Coronary artery (tissue), 2 donors: ENCODE results near the gene ARPP21.

Source experiments
- DNase-seq: peaks from one replicate; pipeline ENCODE4 v3.0.0-alpha.2; 2017; ENCODE audit warnings: low spot score
- H3K27ac ChIP-seq, 2 donors: fragments of 200-600 bp; sonication (generic); one replicate each; pipeline ENCODE4 v1.5.1; 2016 to 2019
- H3K4me3 ChIP-seq: fragments of 200-600 bp; sonication (generic); 2 replicates; pipeline ENCODE4 v1.5.1; 2016; ENCODE audit warnings: mild to moderate bottlenecking, moderate library complexity
- CTCF ChIP-seq: fragments of 200-600 bp; sonication (generic); IDR thresholded peaks from one replicate; pipeline ENCODE4 v1.5.1; 2019; ENCODE audit warnings: antibody characterized with exemption

Gene ARPP21

DNA sequence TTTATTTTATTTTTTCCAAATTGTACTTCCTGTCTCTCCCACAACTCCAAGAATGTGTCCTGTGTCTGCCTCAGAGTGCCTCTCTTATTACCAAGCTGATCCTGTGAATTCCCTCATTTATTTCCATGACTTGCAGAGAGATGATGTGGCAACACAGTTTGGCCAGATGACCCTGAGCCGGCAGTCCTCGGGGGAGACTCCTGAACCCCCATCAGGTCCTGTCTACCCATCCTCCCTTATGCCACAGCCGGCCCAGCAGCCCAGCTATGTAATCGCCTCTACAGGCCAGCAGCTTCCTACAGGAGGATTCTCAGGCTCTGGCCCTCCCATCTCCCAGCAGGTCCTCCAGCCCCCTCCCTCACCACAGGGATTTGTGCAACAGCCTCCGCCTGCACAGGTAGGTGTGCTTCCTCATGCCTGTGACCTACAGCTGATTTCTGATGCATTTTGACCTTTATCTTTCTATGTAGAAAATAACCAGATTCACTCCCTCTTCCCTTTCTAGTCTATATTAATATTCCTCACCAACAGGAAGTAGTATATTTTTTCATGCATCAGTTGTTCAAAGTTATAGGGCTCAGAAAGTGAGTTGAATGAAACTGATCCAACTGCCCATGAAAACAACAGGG is 100.0 kb downstream of the ARPP21 start:
- DNase-seq, result no peak
- TF ChIP-seq CTCF, result no peak
- Histone ChIP-seq H3K27ac (no peak overlapping the region), H3K4me3 (no peak overlapping the region)

- H3K27ac ChIP-seq, result no peak overlapping the region
- TF ChIP-seq CTCF, result no peak
- H3K4me3 ChIP-seq, result no peak overlapping the region
- DNase-seq, result no peak
These were observed 100.7 kb downstream of the ARPP21 start for GRCh38 chr3:35739964-35740527.

- TF ChIP-seq CTCF, result no peak
- no peak overlapping the region for H3K27ac ChIP-seq
- no peak overlapping the region for H3K4me3 ChIP-seq
- DNase-seq, result no peak
These were observed 103.9 kb downstream of the ARPP21 start for GRCh38 chr3:35743218-35743617.

DNA sequence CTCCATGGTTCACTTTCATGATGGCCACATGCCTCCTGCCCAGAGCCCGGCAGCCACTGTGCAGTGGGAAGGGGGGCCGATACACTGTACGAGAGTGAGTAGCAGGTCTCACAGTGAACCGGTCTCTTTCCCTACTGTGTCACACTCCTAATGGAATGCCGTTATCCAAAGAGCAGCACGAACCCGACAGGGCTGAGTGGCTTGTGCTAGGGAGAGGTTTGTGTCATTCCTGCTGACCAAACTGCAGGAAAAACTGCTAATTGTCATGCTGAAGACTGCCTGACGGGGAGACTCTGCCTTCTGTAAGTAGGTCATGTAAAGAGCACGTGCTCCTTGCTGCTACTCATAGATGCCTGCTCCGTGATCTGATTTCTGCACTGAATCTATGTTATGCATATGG is 105.1 kb downstream of the ARPP21 start:
- no peak for TF ChIP-seq CTCF
- DNase-seq, result no peak
- no peak overlapping the region for H3K27ac ChIP-seq
- H3K4me3 ChIP-seq, result no peak overlapping the region

- Histone ChIP-seq H3K27ac (no peak overlapping the region), H3K4me3 (no peak overlapping the region)
- TF ChIP-seq CTCF, result no peak
- DNase-seq, result no peak
These were observed 106.0 kb downstream of the ARPP21 start for GRCh38 chr3:35745351-35745750.

DNA sequence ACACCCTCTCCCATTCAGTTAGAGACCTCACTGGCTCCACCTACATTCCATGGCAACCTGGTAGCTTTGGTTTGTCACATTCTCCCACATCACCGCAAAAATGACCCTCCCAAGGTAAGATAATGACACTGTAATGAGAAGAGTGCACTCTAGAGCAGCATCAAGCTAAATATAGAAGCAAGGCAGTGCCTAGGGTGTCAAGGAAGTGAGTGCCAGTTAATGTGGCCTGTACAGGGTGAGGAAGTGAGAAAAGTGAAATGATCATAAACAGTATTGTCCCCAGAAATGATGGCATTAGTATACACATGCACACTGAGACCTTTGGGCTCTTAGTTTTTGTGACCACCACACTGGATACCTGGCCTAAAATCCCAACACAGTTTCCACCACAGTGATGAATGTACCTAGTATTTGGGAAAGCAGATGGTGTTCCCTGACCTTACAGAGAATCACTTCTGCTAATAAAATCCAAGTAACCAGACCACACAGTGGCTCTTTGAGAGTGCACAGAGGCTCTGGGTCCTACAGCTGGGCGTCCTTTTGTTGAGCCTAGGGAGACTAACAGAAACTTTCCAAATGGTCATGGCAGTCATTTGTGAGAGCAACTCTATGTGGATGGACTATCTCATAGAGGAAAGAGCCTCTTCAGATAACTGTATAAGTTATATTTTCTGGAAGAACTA is 106.6 kb downstream of the ARPP21 start:
- Histone ChIP-seq H3K27ac (no peak overlapping the region), H3K4me3 (no peak overlapping the region)
- no peak for DNase-seq
- no peak for TF ChIP-seq CTCF

- H3K4me3 ChIP-seq, result no peak overlapping the region
These were observed 107.2 kb downstream of the ARPP21 start for GRCh38 chr3:35746492-35746891.

More at GRCh38 chr3:35746492-35746891, 107.2 kb downstream of the ARPP21 start:
- no peak for TF ChIP-seq CTCF
- no peak overlapping the region for H3K27ac ChIP-seq
- DNase-seq, result no peak
